Endodermal cell (in vitro differentiated cells): Measurements from ENCODE around the gene FBN3. TPM values are rescaled to one million over a fixed set of nuclear protein-coding genes. Genes with fewer than 3 reads are reported as not detected.

ENCODE experiments used
- DNase-seq: peaks from one replicate; pipeline ENCODE4 v3.0.0-alpha.2; 2017
- H3K27ac ChIP-seq: 2 replicates; pipeline ENCODE4 v1.5.1; 2013; ENCODE audit warnings: mild to moderate bottlenecking, low read depth, low read length, moderate library complexity
- H3K27me3 ChIP-seq: 2 replicates; pipeline ENCODE4 v1.6.1; 2013; ENCODE audit warnings: mild to moderate bottlenecking, low read length, moderate library complexity; ENCODE audit not compliant: insufficient read depth, control insufficient read depth, poor library complexity, severe bottlenecking
- H3K36me3 ChIP-seq: 2 replicates; pipeline ENCODE4 v1.7.0; 2013; ENCODE audit warnings: mild to moderate bottlenecking, low read length, moderate library complexity; ENCODE audit not compliant: control insufficient read depth, insufficient read depth
- H3K4me1 ChIP-seq: one replicate; pipeline ENCODE4 v1.7.0; 2013; ENCODE audit warnings: low read length; ENCODE audit not compliant: control insufficient read depth, insufficient read depth
- H3K4me3 ChIP-seq: 2 replicates; pipeline ENCODE4 v1.5.1; 2013; ENCODE audit warnings: mild to moderate bottlenecking, low read length, moderate library complexity
- H3K9ac ChIP-seq: 2 replicates; pipeline ENCODE4 v1.6.1; 2013; ENCODE audit warnings: mild to moderate bottlenecking, low read length, moderate library complexity; ENCODE audit not compliant: poor library complexity, severe bottlenecking; ENCODE audit errors: extremely low read depth
- H3K9me3 ChIP-seq: 2 replicates; pipeline ENCODE4 v1.6.1; 2013; ENCODE audit warnings: mild to moderate bottlenecking, low read length, moderate library complexity; ENCODE audit not compliant: control insufficient read depth
- H3K27ac Mint-ChIP-seq: 2 replicates; pipeline ENCODE4 v1.8.0; 2020; ENCODE audit warnings: mixed read lengths
- H3K27me3 Mint-ChIP-seq: 2 replicates; pipeline ENCODE4 v1.8.0; 2021; ENCODE audit warnings: mild to moderate bottlenecking, mixed read lengths; ENCODE audit not compliant: insufficient read depth
- H3K36me3 Mint-ChIP-seq: 2 replicates; pipeline ENCODE4 v1.8.0; 2020; ENCODE audit warnings: low read depth, mixed read lengths
- H3K4me1 Mint-ChIP-seq: 2 replicates; pipeline ENCODE4 v1.8.0; 2020; ENCODE audit warnings: mixed read lengths
- H3K4me3 Mint-ChIP-seq: 2 replicates; pipeline ENCODE4 v1.8.0; 2020; ENCODE audit warnings: mild to moderate bottlenecking, moderate library complexity, mixed read lengths
- H3K9me3 Mint-ChIP-seq: 2 replicates; pipeline ENCODE4 v1.8.0; 2020; ENCODE audit warnings: mild to moderate bottlenecking, mixed read lengths
- CTCF ChIP-seq: fragments of 200-600 bp; sonication (generic); conservative IDR thresholded peaks from 2 replicates; pipeline ENCODE4 v1.5.0; 2021; ENCODE audit warnings: antibody characterized with exemption, mild to moderate bottlenecking
- WGBS, 2 experiments: methylation state at CpG; one replicate each; pipeline versions ENCODE4 v1.1.5 to v1.1.7; 2013; ENCODE audit warnings: missing lambda C conversion rate in 2 of 2, mixed read lengths in 1 of 2; ENCODE audit not compliant: insufficient coverage in 1 of 2, insufficient read length in 1 of 2; 5-methylcytosine and 5-hydroxymethylcytosine counted together
- total RNA-seq, 2 donors: library from RNA; stranded (reverse); fragmentation: NEBNext Ultra II Directional in 1 of 2; extraction: Animal tissue kit (Norgen Biotek cat#: 25700) in 1 of 2; gene quantifications; 2 replicates in 1 of 2; 3 replicates in 1 of 2; pipeline ENCODE4 v1.2.1, GENCODE V29; 2021

The FBN3 gene
- total RNA-seq, 2 donors from 2014 or later, result 105 to 143 TPM

GRCh38 chr19:8090950-8091349, 58.4 kb downstream of the FBN3 start:
- Mint-ChIP-seq H3K4me3 (no peak overlapping the region), H3K27ac (no peak overlapping the region), H3K4me1 (no peaks in the 10 kb centered on the region), H3K27me3 (no peaks in the 10 kb centered on the region), H3K36me3 (peaks cover 31% of the 10 kb centered on the region), H3K9me3 (peaks cover 28% of the 10 kb centered on the region)
- no peaks in the 10 kb centered on the region for H3K27me3 ChIP-seq
- peaks cover 43% of the 10 kb centered on the region for H3K9me3 ChIP-seq
- H3K27ac ChIP-seq, result no peak overlapping the region
- no peak overlapping the region for H3K4me3 ChIP-seq
- 86 to 97% methylated on average over 1 to 2 of the region's 2 CpGs for WGBS, 2 experiments
- TF ChIP-seq CTCF, result no peak
- H3K36me3 ChIP-seq, result peaks cover 77% of the 10 kb centered on the region
- no peak for DNase-seq
- H3K9ac ChIP-seq, result no peak overlapping the region
- H3K4me1 ChIP-seq, result no peaks in the 10 kb centered on the region

- H3K4me1 ChIP-seq, result no peaks in the 10 kb centered on the region
- no peak overlapping the region for H3K4me3 Mint-ChIP-seq
- peaks cover 33% of the 10 kb centered on the region for H3K9me3 ChIP-seq
- TF ChIP-seq CTCF, result no peak
- WGBS, 2 experiments, result 92% methylated on average over 6 to 19 of the region's 19 CpGs
- H3K9ac ChIP-seq, result no peak overlapping the region
- H3K27ac ChIP-seq, result no peak overlapping the region
- H3K27ac Mint-ChIP-seq, result no peak overlapping the region
- H3K9me3 Mint-ChIP-seq, result peaks cover 17% of the 10 kb centered on the region
- H3K27me3 Mint-ChIP-seq, result no peaks in the 10 kb centered on the region
- peak; percentile 63 for DNase-seq
- no peaks in the 10 kb centered on the region for H3K4me1 Mint-ChIP-seq
- H3K27me3 ChIP-seq, result no peaks in the 10 kb centered on the region
- peaks cover 28% of the 10 kb centered on the region for H3K36me3 Mint-ChIP-seq
- H3K36me3 ChIP-seq, result peaks cover 72% of the 10 kb centered on the region
- no peak overlapping the region for H3K4me3 ChIP-seq
Observed at GRCh38 chr19:8089664-8090601, 59.5 kb downstream of the FBN3 start.

GRCh38 chr19:8088752-8089663, 60.4 kb downstream of the FBN3 start:
- H3K4me1 ChIP-seq, result no peaks in the 10 kb centered on the region
- peaks cover 25% of the 10 kb centered on the region for H3K9me3 ChIP-seq
- 93 to 94% methylated on average over 7 to 8 of the region's 8 CpGs for WGBS, 2 experiments
- DNase-seq, result no peak
- no peak overlapping the region for H3K4me3 Mint-ChIP-seq
- H3K4me3 ChIP-seq, result no peak overlapping the region
- H3K9me3 Mint-ChIP-seq, result peaks cover 10% of the 10 kb centered on the region
- peaks cover 23% of the 10 kb centered on the region for H3K36me3 Mint-ChIP-seq
- H3K27ac ChIP-seq, result no peak overlapping the region
- H3K4me1 Mint-ChIP-seq, result no peaks in the 10 kb centered on the region
- H3K27me3 ChIP-seq, result no peaks in the 10 kb centered on the region
- no peak overlapping the region for H3K9ac ChIP-seq
- peaks cover 67% of the 10 kb centered on the region for H3K36me3 ChIP-seq
- TF ChIP-seq CTCF, result no peak
- H3K27ac Mint-ChIP-seq, result no peak overlapping the region
- H3K27me3 Mint-ChIP-seq, result no peaks in the 10 kb centered on the region
